Thyroid gland (tissue), 4 donors: Measurements from ENCODE around the gene EIF4H.

Source experiments
- POLR2A ChIP-seq, 2 donors: fragments of 450-650 bp; IDR thresholded peaks; one replicate each; pipeline ENCODE4 v1.6.1; 2017; ENCODE audit warnings: antibody characterized with exemption in 2 of 2, mild to moderate bottlenecking in 2 of 2, moderate library complexity in 1 of 2
- TF ChIP-seq, protein P1 (sequence below), 6 experiments: fragments of 200-600 bp in 3 of 6; fragments of 450-650 bp in 3 of 6; sonication (generic) in 3 of 6; IDR thresholded peaks; one replicate each; pipeline ENCODE4 v1.5.1; 2016 to 2019; ENCODE audit warnings: antibody characterized with exemption in 6 of 6, mild to moderate bottlenecking in 2 of 6, inconsistent platforms in 1 of 6, moderate library complexity in 1 of 6

DNA sequence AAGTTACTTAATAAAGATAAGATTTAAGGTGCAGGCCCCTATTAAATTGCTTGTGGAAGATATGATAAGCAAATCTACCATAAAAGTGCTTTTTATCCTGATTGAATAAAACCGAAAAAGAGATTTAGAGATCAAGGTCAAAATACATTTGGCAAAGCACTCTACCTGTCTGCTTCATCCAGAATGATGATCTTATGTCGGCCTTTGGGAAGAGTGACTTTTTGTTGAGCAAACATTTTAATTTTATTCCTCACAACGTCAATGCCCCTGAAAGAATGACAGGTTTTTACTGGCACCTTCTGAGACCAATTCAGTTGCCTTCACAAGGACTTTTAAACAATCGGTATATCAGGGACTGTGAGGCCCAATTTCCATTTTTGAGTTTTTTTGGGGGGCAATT is 72.3 kb downstream of the EIF4H start:
- TF ChIP-seq POLR2A (IDR thresholded peaks at IDR 0.05) = no peak
- TF ChIP-seq, protein P1, sequence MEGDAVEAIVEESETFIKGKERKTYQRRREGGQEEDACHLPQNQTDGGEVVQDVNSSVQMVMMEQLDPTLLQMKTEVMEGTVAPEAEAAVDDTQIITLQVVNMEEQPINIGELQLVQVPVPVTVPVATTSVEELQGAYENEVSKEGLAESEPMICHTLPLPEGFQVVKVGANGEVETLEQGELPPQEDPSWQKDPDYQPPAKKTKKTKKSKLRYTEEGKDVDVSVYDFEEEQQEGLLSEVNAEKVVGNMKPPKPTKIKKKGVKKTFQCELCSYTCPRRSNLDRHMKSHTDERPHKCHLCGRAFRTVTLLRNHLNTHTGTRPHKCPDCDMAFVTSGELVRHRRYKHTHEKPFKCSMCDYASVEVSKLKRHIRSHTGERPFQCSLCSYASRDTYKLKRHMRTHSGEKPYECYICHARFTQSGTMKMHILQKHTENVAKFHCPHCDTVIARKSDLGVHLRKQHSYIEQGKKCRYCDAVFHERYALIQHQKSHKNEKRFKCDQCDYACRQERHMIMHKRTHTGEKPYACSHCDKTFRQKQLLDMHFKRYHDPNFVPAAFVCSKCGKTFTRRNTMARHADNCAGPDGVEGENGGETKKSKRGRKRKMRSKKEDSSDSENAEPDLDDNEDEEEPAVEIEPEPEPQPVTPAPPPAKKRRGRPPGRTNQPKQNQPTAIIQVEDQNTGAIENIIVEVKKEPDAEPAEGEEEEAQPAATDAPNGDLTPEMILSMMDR (IDR thresholded peaks at IDR 0.05) = no peak
